ENCODE data around the gene RASA1.
"Not testable (repeated sequence)": the region's sequence is repeated elsewhere in the genome, so short reads cannot be mapped to it uniquely, and the experiment has no call there.

Gene RASA1

GRCh38 chr5:87306090-87306489 lies 38.4 kb downstream of the RASA1 start:
- not testable (repeated sequence) for ATAC-seq, H3K4me3 Mint-ChIP-seq, H3K27me3 Mint-ChIP-seq, H3K27ac Mint-ChIP-seq, DNase-seq
- peaks cover 15% of the 10 kb centered on the region for H3K9me3 Mint-ChIP-seq
- H3K36me3 Mint-ChIP-seq (ENCODE audit: low read depth), result peaks cover 35% of the 10 kb centered on the region
- peaks cover 53% of the 10 kb centered on the region for H3K4me1 Mint-ChIP-seq

- DNase-seq (no peak), ATAC-seq (no peak)
- H3K4me3 Mint-ChIP-seq, result no peak overlapping the region
- peaks cover 28% of the 10 kb centered on the region for H3K36me3 Mint-ChIP-seq (ENCODE audit: low read depth)
- no peak overlapping the region for H3K27ac Mint-ChIP-seq
- no peaks in the 10 kb centered on the region for H3K27me3 Mint-ChIP-seq
- peaks cover 39% of the 10 kb centered on the region for H3K4me1 Mint-ChIP-seq
- H3K9me3 Mint-ChIP-seq, result peaks cover 15% of the 10 kb centered on the region
Measured at GRCh38 chr5:87307796-87308423, 40.2 kb downstream of the RASA1 start.

- no peaks in the 10 kb centered on the region for H3K27me3 Mint-ChIP-seq
- no peak overlapping the region for H3K27ac Mint-ChIP-seq
- ATAC-seq (no peak), DNase-seq (no peak)
- no peak overlapping the region for H3K4me3 Mint-ChIP-seq
- peaks cover 9% of the 10 kb centered on the region for H3K36me3 Mint-ChIP-seq (ENCODE audit: low read depth)
- peaks cover 44% of the 10 kb centered on the region for H3K4me1 Mint-ChIP-seq
- H3K9me3 Mint-ChIP-seq, result peaks cover 4% of the 10 kb centered on the region
Measured at GRCh38 chr5:87311405-87312279, 44.0 kb downstream of the RASA1 start.

- Mint-ChIP-seq H3K4me3 (no peak overlapping the region), H3K4me1 (peaks cover 40% of the 10 kb centered on the region), H3K27ac (peak overlapping the region; percentile 35), H3K9me3 (peaks cover 4% of the 10 kb centered on the region), H3K36me3 (ENCODE audit: low read depth) (peaks cover 13% of the 10 kb centered on the region), H3K27me3 (no peaks in the 10 kb centered on the region)
- ATAC-seq, result no peak
- no peak for DNase-seq
Measured at GRCh38 chr5:87313216-87313615, 45.5 kb downstream of the RASA1 start.

GRCh38 chr5:87319469-87319868 lies 51.8 kb downstream of the RASA1 start:
- Mint-ChIP-seq H3K36me3 (ENCODE audit: low read depth) (peaks cover 26% of the 10 kb centered on the region), H3K27ac (no peak overlapping the region), H3K9me3 (peaks cover 9% of the 10 kb centered on the region), H3K4me1 (peaks cover 24% of the 10 kb centered on the region), H3K27me3 (no peaks in the 10 kb centered on the region), H3K4me3 (no peak overlapping the region)
- ATAC-seq (no peak), DNase-seq (no peak)

- Mint-ChIP-seq H3K4me1 (peaks cover 39% of the 10 kb centered on the region), H3K9me3 (peaks cover 9% of the 10 kb centered on the region), H3K4me3 (no peak overlapping the region), H3K27me3 (no peaks in the 10 kb centered on the region), H3K27ac (no peak overlapping the region), H3K36me3 (ENCODE audit: low read depth) (peaks cover 25% of the 10 kb centered on the region)
- DNase-seq (no peak), ATAC-seq (no peak)
Measured at GRCh38 chr5:87321605-87322004, 53.9 kb downstream of the RASA1 start.

GRCh38 chr5:87322381-87322780 lies 54.7 kb downstream of the RASA1 start:
- Mint-ChIP-seq H3K36me3 (ENCODE audit: low read depth) (peaks cover 27% of the 10 kb centered on the region), H3K27me3 (no peaks in the 10 kb centered on the region), H3K4me1 (peaks cover 37% of the 10 kb centered on the region), H3K4me3 (no peak overlapping the region), H3K9me3 (peaks cover 9% of the 10 kb centered on the region), H3K27ac (no peak overlapping the region)
- DNase-seq, result no peak
- ATAC-seq, result no peak

GRCh38 chr5:87327998-87328397 lies 60.3 kb downstream of the RASA1 start:
- ATAC-seq, result no peak
- DNase-seq, result no peak
- no peak overlapping the region for H3K4me3 Mint-ChIP-seq
- H3K27me3 Mint-ChIP-seq, result no peaks in the 10 kb centered on the region
- peaks cover 54% of the 10 kb centered on the region for H3K4me1 Mint-ChIP-seq
- H3K36me3 Mint-ChIP-seq (ENCODE audit: low read depth), result peaks cover 7% of the 10 kb centered on the region
- no peak overlapping the region for H3K27ac Mint-ChIP-seq
- no peaks in the 10 kb centered on the region for H3K9me3 Mint-ChIP-seq

GRCh38 chr5:87329114-87329513 lies 61.4 kb downstream of the RASA1 start:
- H3K4me3 Mint-ChIP-seq, result no peak overlapping the region
- H3K36me3 Mint-ChIP-seq (ENCODE audit: low read depth), result peaks cover 13% of the 10 kb centered on the region
- H3K4me1 Mint-ChIP-seq, result peaks cover 44% of the 10 kb centered on the region
- DNase-seq, result no peak
- ATAC-seq, result no peak
- H3K27ac Mint-ChIP-seq, result no peak overlapping the region
- H3K27me3 Mint-ChIP-seq, result no peaks in the 10 kb centered on the region
- H3K9me3 Mint-ChIP-seq, result no peaks in the 10 kb centered on the region

- H3K4me3 Mint-ChIP-seq, result no peak overlapping the region
- no peak for DNase-seq
Measured at GRCh38 chr5:87339986-87340385, 72.3 kb downstream of the RASA1 start.

GRCh38 chr5:87340716-87341115 lies 73.0 kb downstream of the RASA1 start:
- Mint-ChIP-seq H3K4me3 (peak overlapping the region; percentile 55), H3K27ac (peak overlapping the region; percentile 80), H3K27me3 (no peaks in the 10 kb centered on the region), H3K9me3 (no peaks in the 10 kb centered on the region), H3K4me1 (peaks cover 23% of the 10 kb centered on the region), H3K36me3 (ENCODE audit: low read depth) (peaks cover 53% of the 10 kb centered on the region)
- no peak for DNase-seq
- peak; percentile 94 for ATAC-seq

More at GRCh38 chr5:87339986-87340385, 72.3 kb downstream of the RASA1 start:
- peaks cover 55% of the 10 kb centered on the region for H3K36me3 Mint-ChIP-seq (ENCODE audit: low read depth)
- H3K27me3 Mint-ChIP-seq, result no peaks in the 10 kb centered on the region
- no peak for ATAC-seq
- peaks cover 3% of the 10 kb centered on the region for H3K9me3 Mint-ChIP-seq
- peaks cover 23% of the 10 kb centered on the region for H3K4me1 Mint-ChIP-seq
- H3K27ac Mint-ChIP-seq, result peak overlapping the region; percentile 80

- Mint-ChIP-seq H3K9me3 (no peaks in the 10 kb centered on the region), H3K4me1 (peaks cover 6% of the 10 kb centered on the region), H3K27ac (no peak overlapping the region), H3K4me3 (no peak overlapping the region), H3K36me3 (ENCODE audit: low read depth) (peaks cover 29% of the 10 kb centered on the region), H3K27me3 (no peaks in the 10 kb centered on the region)
- DNase-seq, result no peak
- no peak for ATAC-seq
Measured at GRCh38 chr5:87347272-87347671, 79.6 kb downstream of the RASA1 start.

GRCh38 chr5:87347841-87348240 lies 80.2 kb downstream of the RASA1 start:
- no peak overlapping the region for H3K4me3 Mint-ChIP-seq
- H3K4me1 Mint-ChIP-seq, result peaks cover 3% of the 10 kb centered on the region
- peaks cover 26% of the 10 kb centered on the region for H3K36me3 Mint-ChIP-seq (ENCODE audit: low read depth)
- no peak overlapping the region for H3K27ac Mint-ChIP-seq
- ATAC-seq, result no peak
- DNase-seq, result no peak
- no peaks in the 10 kb centered on the region for H3K9me3 Mint-ChIP-seq
- no peaks in the 10 kb centered on the region for H3K27me3 Mint-ChIP-seq

GRCh38 chr5:87354496-87354895 lies 86.8 kb downstream of the RASA1 start:
- no peak for DNase-seq
- H3K36me3 Mint-ChIP-seq (ENCODE audit: low read depth), result peaks cover 28% of the 10 kb centered on the region
- H3K4me3 Mint-ChIP-seq, result no peak overlapping the region
- H3K27me3 Mint-ChIP-seq, result no peaks in the 10 kb centered on the region
- ATAC-seq, result no peak
- H3K27ac Mint-ChIP-seq, result peak overlapping the region; percentile 25
- no peaks in the 10 kb centered on the region for H3K9me3 Mint-ChIP-seq
- peaks cover 8% of the 10 kb centered on the region for H3K4me1 Mint-ChIP-seq

- DNase-seq (no peak), ATAC-seq (no peak)
- H3K4me3 Mint-ChIP-seq, result no peak overlapping the region
- no peak overlapping the region for H3K27ac Mint-ChIP-seq
- peaks cover 8% of the 10 kb centered on the region for H3K4me1 Mint-ChIP-seq
- peaks cover 27% of the 10 kb centered on the region for H3K36me3 Mint-ChIP-seq (ENCODE audit: low read depth)
- H3K27me3 Mint-ChIP-seq, result no peaks in the 10 kb centered on the region
- H3K9me3 Mint-ChIP-seq, result no peaks in the 10 kb centered on the region
Measured at GRCh38 chr5:87359106-87359505, 91.4 kb downstream of the RASA1 start.
